Tracheal epithelial cell (primary cell): ENCODE results near the gene SLC19A1. TPM values are rescaled to one million over a fixed set of nuclear protein-coding genes. Genes with fewer than 3 reads are reported as not detected.

Experiments used
- total RNA-seq: library from RNA; depleted of rRNA; stranded (reverse); fragments of >200 nt; gene quantifications from 2 replicates; pipeline ENCODE4 v1.2.1, GENCODE V29; 2014

Gene SLC19A1
- total RNA-seq: 6.4 and 8.0 TPM in 2 replicates

GRCh38 chr21:45542242-45542666, at the start of gene SLC19A1:
TSS of gene SLC19A1 (minus strand) at chr21:45542440. CDS start at chr21:45537959, 4,481 bp downstream.

Other genes with a start within 250 kb of the SLC19A1 start
- 23.2 and 72.8 TPM in 2 replicates for gene COL18A1, start 137.3 kb downstream of the SLC19A1 start, total RNA-seq
- 0.43 and 0.48 TPM in 2 replicates for gene PCBP3, start 101.3 kb upstream of the SLC19A1 start, total RNA-seq